ENCODE measurements around the gene ANXA2R.
"Not testable (repeated sequence)": the region's sequence is repeated elsewhere in the genome, so short reads cannot be mapped to it uniquely, and the experiment has no call there.

ANXA2R gene

GRCh38 chr5:43033841-43034590 lies 6.1 kb downstream of the ANXA2R start:
- Histone ChIP-seq H3K27me3 (ENCODE audit: insufficient read depth, low read length, poor library complexity, severe bottlenecking) (peaks cover 6% of the 10 kb centered on the region), H3K79me2 (ENCODE audit: insufficient read depth, low read length) (peaks cover 93% of the 10 kb centered on the region), H4K20me1 (ENCODE audit: insufficient read depth, low read length, poor library complexity, severe bottlenecking) (peaks cover 24% of the 10 kb centered on the region), H3K36me3 (ENCODE audit: insufficient read depth, low read length) (no peaks in the 10 kb centered on the region), H3K4me3 (ENCODE audit: low read length, poor library complexity, severe bottlenecking) (peak overlapping the region; percentile 90), H3K9me3 (ENCODE audit: insufficient read depth, low read depth, low read length) (no peaks in the 10 kb centered on the region), H3F3A (ENCODE audit: low read depth) (peaks cover 6% of the 10 kb centered on the region), H3K4me2 (ENCODE audit: low read depth, low read length, poor library complexity, severe bottlenecking) (peak overlapping the region; percentile 87), H3K9ac (ENCODE audit: low read depth, low read length, poor library complexity, severe bottlenecking) (peak overlapping the region; percentile 96), H3K4me1 (ENCODE audit: insufficient read depth, low read length, poor library complexity, severe bottlenecking) (peaks cover 56% of the 10 kb centered on the region), H2AFZ (ENCODE audit: low read length) (no peak overlapping the region), H3K9me2 (replicated peaks; ENCODE audit: low read depth, low read length) (no peaks in the 10 kb centered on the region)
- TF ChIP-seq EZH2phosphoT487 (IDR thresholded peaks at IDR 0.05; ENCODE audit: borderline replicate concordance) (no peak), CTCF (conservative IDR thresholded peaks at IDR 0.05; ENCODE audit: low read length) (no peak)

GRCh38 chr5:43027054-43027785 lies 12.9 kb downstream of the ANXA2R start:
- no peak overlapping the region for H2AFZ ChIP-seq (ENCODE audit: low read length)
- H3K27me3 ChIP-seq (ENCODE audit: insufficient read depth, low read length, poor library complexity, severe bottlenecking), result no peaks in the 10 kb centered on the region
- no peaks in the 10 kb centered on the region for H3K9me3 ChIP-seq (ENCODE audit: insufficient read depth, low read depth, low read length)
- peak overlapping the region; percentile 49 for H3K4me3 ChIP-seq (ENCODE audit: low read length, poor library complexity, severe bottlenecking)
- H3K9me2 ChIP-seq (replicated peaks; ENCODE audit: low read depth, low read length), result no peaks in the 10 kb centered on the region
- peak overlapping the region; percentile 52 for H3K9ac ChIP-seq (ENCODE audit: low read depth, low read length, poor library complexity, severe bottlenecking)
- peaks cover 65% of the 10 kb centered on the region for H3K4me1 ChIP-seq (ENCODE audit: insufficient read depth, low read length, poor library complexity, severe bottlenecking)
- H3K36me3 ChIP-seq (ENCODE audit: insufficient read depth, low read length), result no peaks in the 10 kb centered on the region
- H3F3A ChIP-seq (ENCODE audit: low read depth), result no peaks in the 10 kb centered on the region; the same call in 1 of the 2 replicates
- H3K79me2 ChIP-seq (ENCODE audit: insufficient read depth, low read length), result peaks cover 92% of the 10 kb centered on the region
- no peak for TF ChIP-seq EZH2phosphoT487 (IDR thresholded peaks at IDR 0.05; ENCODE audit: borderline replicate concordance)
- TF ChIP-seq CTCF (conservative IDR thresholded peaks at IDR 0.05; ENCODE audit: low read length), result no peak
- H3K4me2 ChIP-seq (ENCODE audit: low read depth, low read length, poor library complexity, severe bottlenecking), result peak overlapping the region; percentile 71
- H4K20me1 ChIP-seq (ENCODE audit: insufficient read depth, low read length, poor library complexity, severe bottlenecking), result peaks cover 3% of the 10 kb centered on the region

- not testable (repeated sequence) for H4K20me1 ChIP-seq (ENCODE audit: insufficient read depth, low read length, poor library complexity, severe bottlenecking); H3K9ac ChIP-seq (ENCODE audit: low read depth, low read length, poor library complexity, severe bottlenecking); H3K27me3 ChIP-seq (ENCODE audit: insufficient read depth, low read length, poor library complexity, severe bottlenecking); H2AFZ ChIP-seq (ENCODE audit: low read length); H3K36me3 ChIP-seq (ENCODE audit: insufficient read depth, low read length); H3K4me3 ChIP-seq (ENCODE audit: low read length, poor library complexity, severe bottlenecking); H3K9me2 ChIP-seq (replicated peaks; ENCODE audit: low read depth, low read length); H3F3A ChIP-seq (ENCODE audit: low read depth); H3K9me3 ChIP-seq (ENCODE audit: insufficient read depth, low read depth, low read length)
- H3K4me2 ChIP-seq (ENCODE audit: low read depth, low read length, poor library complexity, severe bottlenecking), result peak overlapping the region; percentile 37
- peaks cover 72% of the 10 kb centered on the region for H3K4me1 ChIP-seq (ENCODE audit: insufficient read depth, low read length, poor library complexity, severe bottlenecking)
- peaks cover 99% of the 10 kb centered on the region for H3K79me2 ChIP-seq (ENCODE audit: insufficient read depth, low read length)
These were observed 14.8 kb downstream of the ANXA2R start for GRCh38 chr5:43025184-43025950.
